GM23338 (cell line): Measurements from ENCODE around the gene APH1B.

Source experiments
- CREB1 ChIP-seq: fragments of 250-450 bp; sonication (Bioruptor Pico); IDR thresholded peaks from 2 replicates; pipeline ENCODE4 v1.5.0; 2020; ENCODE audit warnings: low read depth, mild to moderate bottlenecking, moderate library complexity
- EZH2 ChIP-seq: fragments of 200-600 bp; sonication (generic); IDR thresholded peaks from one replicate; pipeline ENCODE4 v1.8.0; 2017; ENCODE audit warnings: antibody characterized with exemption, mild to moderate bottlenecking, low read depth; ENCODE audit not compliant: unreplicated experiment
- EZH2phosphoT487 ChIP-seq: fragments of 200-600 bp; sonication (generic); IDR thresholded peaks from one replicate; pipeline ENCODE4 v1.8.1; 2018; ENCODE audit warnings: antibody characterized with exemption; ENCODE audit not compliant: unreplicated experiment
- JUNB ChIP-seq: IDR thresholded peaks from one replicate; pipeline ENCODE4 v1.6.1; 2016; ENCODE audit warnings: antibody characterized with exemption; ENCODE audit not compliant: unreplicated experiment
- NANOG ChIP-seq: IDR thresholded peaks from 2 replicates; pipeline ENCODE4 v1.6.1; 2016; ENCODE audit warnings: antibody characterized with exemption, borderline replicate concordance
- POLR2AphosphoS5 ChIP-seq: IDR thresholded peaks from 2 replicates; pipeline ENCODE4 v1.6.1; 2016; ENCODE audit warnings: antibody characterized with exemption, low read depth
- TF ChIP-seq, protein P1 (sequence below), 2 experiments: fragments of 200-600 bp in 1 of 2; sonication (generic) in 1 of 2; conservative IDR thresholded peaks; 2 replicates each; pipeline versions ENCODE4 v1.5.1 to v1.6.1; 2016 to 2017; ENCODE audit warnings: antibody characterized with exemption in 2 of 2, low read depth in 2 of 2, mild to moderate bottlenecking in 2 of 2, moderate library complexity in 1 of 2
- TF ChIP-seq, protein P2 (sequence below): IDR thresholded peaks from 2 replicates; pipeline ENCODE4 v1.6.1; 2016; ENCODE audit warnings: antibody characterized with exemption
- TF ChIP-seq, protein P3 (sequence below): IDR thresholded peaks from one replicate; pipeline ENCODE4 v1.6.1; 2018; ENCODE audit warnings: antibody characterized with exemption; ENCODE audit not compliant: unreplicated experiment

DNA sequence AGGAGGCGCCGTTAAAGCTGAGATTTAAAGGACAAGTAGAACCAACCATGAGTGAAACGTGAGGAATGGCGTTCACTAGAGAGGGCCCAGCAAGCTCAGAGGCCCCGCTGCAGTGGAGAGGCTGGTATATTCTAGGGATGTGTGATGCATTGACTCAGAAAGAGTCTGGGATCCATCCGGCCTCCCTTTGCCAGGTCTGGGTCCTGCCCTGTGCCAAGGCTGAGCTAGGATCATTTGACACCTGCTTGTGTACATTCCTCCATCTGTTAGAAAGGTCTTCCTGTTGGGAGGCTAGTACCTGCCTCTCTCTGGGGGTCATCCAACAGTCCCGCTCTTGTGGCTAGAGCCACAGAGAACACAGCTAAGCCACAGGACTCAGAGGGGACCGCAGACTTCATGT, 75.9 kb downstream of the APH1B start:
- TF ChIP-seq, protein P1, sequence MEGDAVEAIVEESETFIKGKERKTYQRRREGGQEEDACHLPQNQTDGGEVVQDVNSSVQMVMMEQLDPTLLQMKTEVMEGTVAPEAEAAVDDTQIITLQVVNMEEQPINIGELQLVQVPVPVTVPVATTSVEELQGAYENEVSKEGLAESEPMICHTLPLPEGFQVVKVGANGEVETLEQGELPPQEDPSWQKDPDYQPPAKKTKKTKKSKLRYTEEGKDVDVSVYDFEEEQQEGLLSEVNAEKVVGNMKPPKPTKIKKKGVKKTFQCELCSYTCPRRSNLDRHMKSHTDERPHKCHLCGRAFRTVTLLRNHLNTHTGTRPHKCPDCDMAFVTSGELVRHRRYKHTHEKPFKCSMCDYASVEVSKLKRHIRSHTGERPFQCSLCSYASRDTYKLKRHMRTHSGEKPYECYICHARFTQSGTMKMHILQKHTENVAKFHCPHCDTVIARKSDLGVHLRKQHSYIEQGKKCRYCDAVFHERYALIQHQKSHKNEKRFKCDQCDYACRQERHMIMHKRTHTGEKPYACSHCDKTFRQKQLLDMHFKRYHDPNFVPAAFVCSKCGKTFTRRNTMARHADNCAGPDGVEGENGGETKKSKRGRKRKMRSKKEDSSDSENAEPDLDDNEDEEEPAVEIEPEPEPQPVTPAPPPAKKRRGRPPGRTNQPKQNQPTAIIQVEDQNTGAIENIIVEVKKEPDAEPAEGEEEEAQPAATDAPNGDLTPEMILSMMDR (conservative IDR thresholded peaks at IDR 0.05; ENCODE audit: low read depth in 2 of 2) = 0 out of 4 replicates have a peak, but pooled peaks of 1 of the 2 experiments have one; percentile 13
- no peak for TF ChIP-seq POLR2AphosphoS5
- TF ChIP-seq, protein P2, sequence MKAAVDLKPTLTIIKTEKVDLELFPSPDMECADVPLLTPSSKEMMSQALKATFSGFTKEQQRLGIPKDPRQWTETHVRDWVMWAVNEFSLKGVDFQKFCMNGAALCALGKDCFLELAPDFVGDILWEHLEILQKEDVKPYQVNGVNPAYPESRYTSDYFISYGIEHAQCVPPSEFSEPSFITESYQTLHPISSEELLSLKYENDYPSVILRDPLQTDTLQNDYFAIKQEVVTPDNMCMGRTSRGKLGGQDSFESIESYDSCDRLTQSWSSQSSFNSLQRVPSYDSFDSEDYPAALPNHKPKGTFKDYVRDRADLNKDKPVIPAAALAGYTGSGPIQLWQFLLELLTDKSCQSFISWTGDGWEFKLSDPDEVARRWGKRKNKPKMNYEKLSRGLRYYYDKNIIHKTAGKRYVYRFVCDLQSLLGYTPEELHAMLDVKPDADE = no peak
- no peak for TF ChIP-seq EZH2
- TF ChIP-seq CREB1 (CRISPR knock-in tag) = no peak
- no peak for TF ChIP-seq NANOG
- TF ChIP-seq, protein P3, sequence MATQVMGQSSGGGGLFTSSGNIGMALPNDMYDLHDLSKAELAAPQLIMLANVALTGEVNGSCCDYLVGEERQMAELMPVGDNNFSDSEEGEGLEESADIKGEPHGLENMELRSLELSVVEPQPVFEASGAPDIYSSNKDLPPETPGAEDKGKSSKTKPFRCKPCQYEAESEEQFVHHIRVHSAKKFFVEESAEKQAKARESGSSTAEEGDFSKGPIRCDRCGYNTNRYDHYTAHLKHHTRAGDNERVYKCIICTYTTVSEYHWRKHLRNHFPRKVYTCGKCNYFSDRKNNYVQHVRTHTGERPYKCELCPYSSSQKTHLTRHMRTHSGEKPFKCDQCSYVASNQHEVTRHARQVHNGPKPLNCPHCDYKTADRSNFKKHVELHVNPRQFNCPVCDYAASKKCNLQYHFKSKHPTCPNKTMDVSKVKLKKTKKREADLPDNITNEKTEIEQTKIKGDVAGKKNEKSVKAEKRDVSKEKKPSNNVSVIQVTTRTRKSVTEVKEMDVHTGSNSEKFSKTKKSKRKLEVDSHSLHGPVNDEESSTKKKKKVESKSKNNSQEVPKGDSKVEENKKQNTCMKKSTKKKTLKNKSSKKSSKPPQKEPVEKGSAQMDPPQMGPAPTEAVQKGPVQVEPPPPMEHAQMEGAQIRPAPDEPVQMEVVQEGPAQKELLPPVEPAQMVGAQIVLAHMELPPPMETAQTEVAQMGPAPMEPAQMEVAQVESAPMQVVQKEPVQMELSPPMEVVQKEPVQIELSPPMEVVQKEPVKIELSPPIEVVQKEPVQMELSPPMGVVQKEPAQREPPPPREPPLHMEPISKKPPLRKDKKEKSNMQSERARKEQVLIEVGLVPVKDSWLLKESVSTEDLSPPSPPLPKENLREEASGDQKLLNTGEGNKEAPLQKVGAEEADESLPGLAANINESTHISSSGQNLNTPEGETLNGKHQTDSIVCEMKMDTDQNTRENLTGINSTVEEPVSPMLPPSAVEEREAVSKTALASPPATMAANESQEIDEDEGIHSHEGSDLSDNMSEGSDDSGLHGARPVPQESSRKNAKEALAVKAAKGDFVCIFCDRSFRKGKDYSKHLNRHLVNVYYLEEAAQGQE = no peak
- TF ChIP-seq JUNB = no peak
- no peak for TF ChIP-seq EZH2phosphoT487
